ENCODE data around the gene KLF17. TPM values are rescaled to one million over a fixed set of nuclear protein-coding genes. Genes with fewer than 3 reads are reported as not detected.
"Not testable (repeated sequence)": the region's sequence is repeated elsewhere in the genome, so short reads cannot be mapped to it uniquely, and the experiment has no call there.

KLF17 gene
- total RNA-seq, 2 experiments from 2014 or later: not detected

DNA sequence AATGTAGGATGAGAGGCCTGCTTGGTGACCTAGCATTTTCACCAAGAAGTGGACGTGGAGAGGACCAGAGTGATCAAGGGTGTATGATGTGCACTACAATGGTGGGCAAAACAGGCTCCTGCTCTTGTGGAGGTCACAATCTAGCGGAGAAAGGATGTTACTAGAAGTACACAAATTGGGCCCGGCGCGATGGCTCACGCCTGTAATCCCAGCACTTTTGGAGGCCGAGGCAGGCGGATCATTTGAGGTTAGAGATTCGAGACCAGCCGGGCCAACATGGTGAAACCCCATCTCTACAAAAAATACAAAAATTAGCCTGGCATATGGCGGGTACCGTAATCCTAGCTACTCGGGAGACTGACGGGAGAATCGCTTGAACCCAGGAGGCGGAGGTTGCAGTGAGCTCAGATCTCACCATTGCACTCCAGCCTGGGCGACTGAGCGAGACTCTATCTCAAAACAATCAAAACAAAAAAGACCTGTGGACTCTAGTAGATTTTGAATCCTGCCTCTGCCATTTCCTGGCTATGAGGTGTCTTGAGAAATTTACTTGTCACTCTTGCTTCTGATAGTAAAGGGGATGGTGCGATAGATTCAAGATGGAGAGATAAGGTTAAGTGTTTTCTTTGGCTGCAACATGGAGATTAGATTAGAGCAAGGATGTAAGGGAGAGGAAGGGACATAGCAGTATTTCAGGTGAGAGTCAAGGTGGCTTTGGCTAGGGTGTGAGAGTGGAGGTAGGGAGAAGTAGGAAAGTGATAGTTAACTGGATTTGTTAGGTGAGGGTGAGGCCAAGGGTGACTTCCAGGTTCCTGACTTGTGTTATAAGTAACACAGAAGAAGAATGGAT, 15.7 kb downstream of the KLF17 start:
- no peak overlapping the region for H3K4me3 ChIP-seq (ENCODE audit: low read depth, low read length, poor library complexity, severe bottlenecking)
- H3K9me2 ChIP-seq (ENCODE audit: insufficient read depth, low read length): no peaks in the 10 kb centered on the region
- H3K36me3 ChIP-seq (ENCODE audit: insufficient read depth, low read length): no peaks in the 10 kb centered on the region
- H2AFZ ChIP-seq (ENCODE audit: low read length): no peak overlapping the region
- TF ChIP-seq CTCF (conservative IDR thresholded peaks at IDR 0.05; ENCODE audit: low read length) (no peak), EZH2phosphoT487 (IDR thresholded peaks at IDR 0.05; ENCODE audit: borderline replicate concordance, low read depth, low read length) (no peak)
- H3K79me2 ChIP-seq (ENCODE audit: insufficient read depth, low read depth, low read length): no peaks in the 10 kb centered on the region
- H4K20me1 ChIP-seq (ENCODE audit: insufficient read depth, low read length): no peaks in the 10 kb centered on the region
- intact Hi-C loops (cut with micrococcal nuclease; ENCODE audit: unreplicated experiment): no loop called here
- DNase-seq (ENCODE audit: low spot score): no peak
- H3K9me3 ChIP-seq (ENCODE audit: low read length): no peaks in the 10 kb centered on the region
- CTCF ChIA-PET (ENCODE audit: unreplicated experiment): no interaction called here
- no peaks in the 10 kb centered on the region for H3K4me1 ChIP-seq (ENCODE audit: insufficient read depth, low read length, poor library complexity, severe bottlenecking)
- no peak overlapping the region for H3K27ac ChIP-seq (ENCODE audit: low read depth, low read length, poor library complexity, severe bottlenecking)
- no peak overlapping the region for H3K4me2 ChIP-seq (ENCODE audit: low read length)
- BruUV-seq (replicated peaks): no TSS peak
- POLR2A ChIA-PET: no interaction called here

- no peak overlapping the region for H3K4me2 ChIP-seq (ENCODE audit: low read length)
- H3K9me3 ChIP-seq (ENCODE audit: low read length): no peaks in the 10 kb centered on the region
- no peaks in the 10 kb centered on the region for H4K20me1 ChIP-seq (ENCODE audit: insufficient read depth, low read length)
- H2AFZ ChIP-seq (ENCODE audit: low read length): no peak overlapping the region
- H3K4me3 ChIP-seq (ENCODE audit: low read depth, low read length, poor library complexity, severe bottlenecking): no peak overlapping the region
- intact Hi-C loops (cut with micrococcal nuclease; ENCODE audit: unreplicated experiment): no loop called here
- BruUV-seq (replicated peaks): no TSS peak
- no peaks in the 10 kb centered on the region for H3K9me2 ChIP-seq (ENCODE audit: insufficient read depth, low read length)
- CTCF ChIA-PET (ENCODE audit: unreplicated experiment): no interaction called here
- H3K36me3 ChIP-seq (ENCODE audit: insufficient read depth, low read length): no peaks in the 10 kb centered on the region
- no peak overlapping the region for H3K27ac ChIP-seq (ENCODE audit: low read depth, low read length, poor library complexity, severe bottlenecking)
- no peak for TF ChIP-seq CTCF (conservative IDR thresholded peaks at IDR 0.05; ENCODE audit: low read length)
- no peak for TF ChIP-seq EZH2phosphoT487 (IDR thresholded peaks at IDR 0.05; ENCODE audit: borderline replicate concordance, low read depth, low read length)
- POLR2A ChIA-PET: interaction anchor here (0.6 kb wide), 1 partner anchor 10 kb away, joined by 3 read pairs; no protein-coding TSS in a partner anchor
- H3K79me2 ChIP-seq (ENCODE audit: insufficient read depth, low read depth, low read length): no peaks in the 10 kb centered on the region
- H3K4me1 ChIP-seq (ENCODE audit: insufficient read depth, low read length, poor library complexity, severe bottlenecking): no peaks in the 10 kb centered on the region
- DNase-seq (ENCODE audit: low spot score): no peak
Observed at GRCh38 chr1:44135886-44136285, 17.3 kb downstream of the KLF17 start.

- CTCF ChIA-PET (ENCODE audit: unreplicated experiment): no interaction called here
- H3K79me2 ChIP-seq (ENCODE audit: insufficient read depth, low read depth, low read length): no peaks in the 10 kb centered on the region
- BruUV-seq (replicated peaks): no TSS peak
Observed at GRCh38 chr1:44138239-44138638, 19.6 kb downstream of the KLF17 start.

GRCh38 chr1:44139565-44139964, 20.9 kb downstream of the KLF17 start:
- BruUV-seq (replicated peaks); H3K36me3 ChIP-seq (ENCODE audit: insufficient read depth, low read length); H3K4me1 ChIP-seq (ENCODE audit: insufficient read depth, low read length, poor library complexity, severe bottlenecking); intact Hi-C loops (cut with micrococcal nuclease; ENCODE audit: unreplicated experiment); POLR2A ChIA-PET; H3K79me2 ChIP-seq (ENCODE audit: insufficient read depth, low read depth, low read length); H4K20me1 ChIP-seq (ENCODE audit: insufficient read depth, low read length); H3K9me2 ChIP-seq (ENCODE audit: insufficient read depth, low read length); H3K4me2 ChIP-seq (ENCODE audit: low read length); H2AFZ ChIP-seq (ENCODE audit: low read length); H3K4me3 ChIP-seq (ENCODE audit: low read depth, low read length, poor library complexity, severe bottlenecking); CTCF ChIA-PET (ENCODE audit: unreplicated experiment); DNase-seq (ENCODE audit: low spot score); H3K9me3 ChIP-seq (ENCODE audit: low read length); H3K27ac ChIP-seq (ENCODE audit: low read depth, low read length, poor library complexity, severe bottlenecking): not testable (repeated sequence)

More at GRCh38 chr1:44138239-44138638, 19.6 kb downstream of the KLF17 start:
- Histone ChIP-seq H3K36me3 (ENCODE audit: insufficient read depth, low read length) (no peaks in the 10 kb centered on the region), H3K4me1 (ENCODE audit: insufficient read depth, low read length, poor library complexity, severe bottlenecking) (no peaks in the 10 kb centered on the region), H3K4me2 (ENCODE audit: low read length) (no peak overlapping the region), H2AFZ (ENCODE audit: low read length) (no peak overlapping the region), H3K27ac (ENCODE audit: low read depth, low read length, poor library complexity, severe bottlenecking) (no peak overlapping the region), H3K9me3 (ENCODE audit: low read length) (no peaks in the 10 kb centered on the region), H4K20me1 (ENCODE audit: insufficient read depth, low read length) (no peaks in the 10 kb centered on the region), H3K4me3 (ENCODE audit: low read depth, low read length, poor library complexity, severe bottlenecking) (no peak overlapping the region), H3K9me2 (ENCODE audit: insufficient read depth, low read length) (no peaks in the 10 kb centered on the region)
- TF ChIP-seq EZH2phosphoT487 (IDR thresholded peaks at IDR 0.05; ENCODE audit: borderline replicate concordance, low read depth, low read length): no peak
- TF ChIP-seq CTCF (conservative IDR thresholded peaks at IDR 0.05; ENCODE audit: low read length): no peak
- POLR2A ChIA-PET: no interaction called here
- DNase-seq (ENCODE audit: low spot score): no peak
- intact Hi-C loops (cut with micrococcal nuclease; ENCODE audit: unreplicated experiment): no loop called here

All from OCI-LY7 (cell line).